Measurements from ENCODE around the gene PCMT1. TPM values are rescaled to one million over a fixed set of nuclear protein-coding genes. Genes with fewer than 3 reads are reported as not detected.

Gene PCMT1
- total and polyA plus RNA-seq, 10 of the 15 experiments (the other 5 are each of a cell fraction or from before 2014, with no cell fraction given): 48.5 to 126 (median 81.2) TPM

DNA sequence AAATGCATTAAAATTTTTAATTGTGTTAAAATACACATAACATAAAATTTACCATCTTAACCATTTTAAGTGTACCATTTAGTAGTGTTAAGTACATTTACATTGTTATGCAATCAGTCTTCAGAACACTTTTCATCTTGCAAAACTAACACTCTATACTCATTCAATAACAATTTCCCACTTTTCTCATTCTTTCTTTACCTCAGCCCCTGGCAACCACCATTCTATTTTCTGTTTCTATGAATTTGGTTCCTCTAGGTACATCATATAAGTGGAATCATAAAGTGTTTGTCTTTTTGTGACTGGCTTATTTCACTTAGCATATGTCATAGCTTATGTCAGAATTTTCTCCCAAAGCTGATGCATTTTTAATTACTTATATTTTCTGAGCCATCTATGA, 32.2 kb downstream of the PCMT1 start:
- ChIA-PET RAD21 (ENCODE audit: unreplicated experiment) (no interaction called here), CTCF (no interaction called here), SMC1A (ENCODE audit: uncharacterized antibody, unreplicated experiment) (no interaction called here), POLR2A (no interaction called here)
- no peak overlapping the region for H3K4me3 ChIP-seq
- intact Hi-C loops (cut with micrococcal nuclease; ENCODE audit: unreplicated experiment): no loop called here
- no peak overlapping the region for H2AFZ ChIP-seq (ENCODE audit: control insufficient read depth, low read depth, low read length)
- H3K4me2 ChIP-seq (ENCODE audit: control insufficient read depth, insufficient read depth): no peak overlapping the region
- no peak for FAIRE-seq
- no peaks in the 10 kb centered on the region for H3K79me2 ChIP-seq (ENCODE audit: control insufficient read depth, insufficient read depth, low read length)
- no peaks in the 10 kb centered on the region for H3K27me3 ChIP-seq (replicated peaks in 1 of 2; ENCODE audit: control insufficient read depth in 2 of 2, insufficient read depth in 2 of 2, low read length in 1 of 2)
- TF ChIP-seq, protein P1, sequence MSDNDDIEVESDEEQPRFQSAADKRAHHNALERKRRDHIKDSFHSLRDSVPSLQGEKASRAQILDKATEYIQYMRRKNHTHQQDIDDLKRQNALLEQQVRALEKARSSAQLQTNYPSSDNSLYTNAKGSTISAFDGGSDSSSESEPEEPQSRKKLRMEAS (IDR thresholded peaks at IDR 0.05; ENCODE audit: low read depth, low read length): no peak
- H3K27ac ChIP-seq (ENCODE audit: control insufficient read depth, insufficient read depth): no peak overlapping the region
- DNase-seq (ENCODE audit: low read depth, low spot score): no peak
- H4K20me1 ChIP-seq (ENCODE audit: control insufficient read depth, insufficient read depth): no peaks in the 10 kb centered on the region
- no TSS peak for BruUV-seq (replicated peaks)
- no peak for ATAC-seq
- H3K9ac ChIP-seq (ENCODE audit: control insufficient read depth, insufficient read depth, low read length): no peak overlapping the region
- in situ Hi-C loops (cut with MboI): no loop called here
- H3K4me1 ChIP-seq (ENCODE audit: control insufficient read depth, insufficient read depth, low read length): no peaks in the 10 kb centered on the region
- H3K9me3 ChIP-seq (replicated peaks; ENCODE audit: control insufficient read depth, insufficient read depth, low read length): no peaks in the 10 kb centered on the region
- peaks cover 0 to 5% of the 10 kb centered on the region in 2 experiments; a peak in 2 of 4 replicates for H3K36me3 ChIP-seq (ENCODE audit: control insufficient read depth in 2 of 2, insufficient read depth in 2 of 2, low read length in 1 of 2)

DNA sequence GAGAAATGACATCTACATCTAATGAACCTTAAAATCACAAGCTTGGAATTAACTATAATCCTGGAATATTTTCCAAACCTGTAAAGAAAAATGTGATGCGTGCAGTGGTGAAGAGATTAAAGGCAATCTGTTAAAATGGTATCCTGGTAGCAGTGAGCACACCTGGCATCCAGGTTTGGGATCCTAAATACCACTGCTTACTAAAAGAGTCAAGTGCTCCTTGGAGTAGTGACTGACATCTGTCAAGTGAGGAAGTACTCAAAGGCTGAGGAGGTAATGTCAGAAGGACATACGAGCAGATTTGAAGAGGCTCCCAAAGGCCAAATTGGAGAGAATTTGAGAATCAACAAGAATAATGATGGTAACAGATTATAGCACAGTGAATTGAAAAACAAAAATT, 32.8 kb downstream of the PCMT1 start:
- ChIA-PET CTCF (no interaction called here), RAD21 (ENCODE audit: unreplicated experiment) (no interaction called here), SMC1A (ENCODE audit: uncharacterized antibody, unreplicated experiment) (no interaction called here), POLR2A (no interaction called here)
- no peak for ATAC-seq
- Histone ChIP-seq H3K9ac (ENCODE audit: control insufficient read depth, insufficient read depth, low read length) (no peak overlapping the region), H3K9me3 (replicated peaks; ENCODE audit: control insufficient read depth, insufficient read depth, low read length) (no peaks in the 10 kb centered on the region), H3K4me2 (ENCODE audit: control insufficient read depth, insufficient read depth) (no peak overlapping the region), H3K4me1 (ENCODE audit: control insufficient read depth, insufficient read depth, low read length) (no peaks in the 10 kb centered on the region), H3K4me3 (no peak overlapping the region), H3K36me3 (ENCODE audit: control insufficient read depth in 2 of 2, insufficient read depth in 2 of 2, low read length in 1 of 2) (peaks cover 0 to 5% of the 10 kb centered on the region in 2 experiments; a peak in 2 of 4 replicates), H3K27ac (ENCODE audit: control insufficient read depth, insufficient read depth) (no peak overlapping the region), H3K27me3 (replicated peaks in 1 of 2; ENCODE audit: control insufficient read depth in 2 of 2, insufficient read depth in 2 of 2, low read length in 1 of 2) (no peaks in the 10 kb centered on the region), H4K20me1 (ENCODE audit: control insufficient read depth, insufficient read depth) (no peaks in the 10 kb centered on the region), H3K79me2 (ENCODE audit: control insufficient read depth, insufficient read depth, low read length) (no peaks in the 10 kb centered on the region), H2AFZ (ENCODE audit: control insufficient read depth, low read depth, low read length) (no peak overlapping the region)
- no peak for DNase-seq (ENCODE audit: low read depth, low spot score)
- FAIRE-seq: no peak
- intact Hi-C loops (cut with micrococcal nuclease; ENCODE audit: unreplicated experiment) (no loop called here), in situ Hi-C loops (cut with MboI) (no loop called here)
- 96% methylated on average over 2 of the region's 2 CpGs for WGBS (ENCODE audit: insufficient coverage, insufficient replicate concordance, low lambda C conversion rate, missing lambda C conversion rate)
- TF ChIP-seq CREM (IDR thresholded peaks at IDR 0.05; ENCODE audit: low read depth) (no peak), SIX5 (IDR thresholded peaks at IDR 0.05; ENCODE audit: low read depth, low read length, severe bottlenecking) (no peak), RB1 (IDR thresholded peaks at IDR 0.05; ENCODE audit: borderline replicate concordance) (no peak), KDM1A (IDR thresholded peaks at IDR 0.05; ENCODE audit: borderline replicate concordance) (no peak), ATF7 (IDR thresholded peaks at IDR 0.05; ENCODE audit: low read depth) (no peak), MYB (IDR thresholded peaks at IDR 0.05; ENCODE audit: borderline replicate concordance, low read depth, low read length) (no peak)
- TF ChIP-seq, protein P2, sequence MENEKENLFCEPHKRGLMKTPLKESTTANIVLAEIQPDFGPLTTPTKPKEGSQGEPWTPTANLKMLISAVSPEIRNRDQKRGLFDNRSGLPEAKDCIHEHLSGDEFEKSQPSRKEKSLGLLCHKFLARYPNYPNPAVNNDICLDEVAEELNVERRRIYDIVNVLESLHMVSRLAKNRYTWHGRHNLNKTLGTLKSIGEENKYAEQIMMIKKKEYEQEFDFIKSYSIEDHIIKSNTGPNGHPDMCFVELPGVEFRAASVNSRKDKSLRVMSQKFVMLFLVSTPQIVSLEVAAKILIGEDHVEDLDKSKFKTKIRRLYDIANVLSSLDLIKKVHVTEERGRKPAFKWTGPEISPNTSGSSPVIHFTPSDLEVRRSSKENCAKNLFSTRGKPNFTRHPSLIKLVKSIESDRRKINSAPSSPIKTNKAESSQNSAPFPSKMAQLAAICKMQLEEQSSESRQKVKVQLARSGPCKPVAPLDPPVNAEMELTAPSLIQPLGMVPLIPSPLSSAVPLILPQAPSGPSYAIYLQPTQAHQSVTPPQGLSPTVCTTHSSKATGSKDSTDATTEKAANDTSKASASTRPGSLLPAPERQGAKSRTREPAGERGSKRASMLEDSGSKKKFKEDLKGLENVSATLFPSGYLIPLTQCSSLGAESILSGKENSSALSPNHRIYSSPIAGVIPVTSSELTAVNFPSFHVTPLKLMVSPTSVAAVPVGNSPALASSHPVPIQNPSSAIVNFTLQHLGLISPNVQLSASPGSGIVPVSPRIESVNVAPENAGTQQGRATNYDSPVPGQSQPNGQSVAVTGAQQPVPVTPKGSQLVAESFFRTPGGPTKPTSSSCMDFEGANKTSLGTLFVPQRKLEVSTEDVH (IDR thresholded peaks at IDR 0.05; ENCODE audit: low read depth, partially characterized antibody): no peak
- TF ChIP-seq, protein P3, sequence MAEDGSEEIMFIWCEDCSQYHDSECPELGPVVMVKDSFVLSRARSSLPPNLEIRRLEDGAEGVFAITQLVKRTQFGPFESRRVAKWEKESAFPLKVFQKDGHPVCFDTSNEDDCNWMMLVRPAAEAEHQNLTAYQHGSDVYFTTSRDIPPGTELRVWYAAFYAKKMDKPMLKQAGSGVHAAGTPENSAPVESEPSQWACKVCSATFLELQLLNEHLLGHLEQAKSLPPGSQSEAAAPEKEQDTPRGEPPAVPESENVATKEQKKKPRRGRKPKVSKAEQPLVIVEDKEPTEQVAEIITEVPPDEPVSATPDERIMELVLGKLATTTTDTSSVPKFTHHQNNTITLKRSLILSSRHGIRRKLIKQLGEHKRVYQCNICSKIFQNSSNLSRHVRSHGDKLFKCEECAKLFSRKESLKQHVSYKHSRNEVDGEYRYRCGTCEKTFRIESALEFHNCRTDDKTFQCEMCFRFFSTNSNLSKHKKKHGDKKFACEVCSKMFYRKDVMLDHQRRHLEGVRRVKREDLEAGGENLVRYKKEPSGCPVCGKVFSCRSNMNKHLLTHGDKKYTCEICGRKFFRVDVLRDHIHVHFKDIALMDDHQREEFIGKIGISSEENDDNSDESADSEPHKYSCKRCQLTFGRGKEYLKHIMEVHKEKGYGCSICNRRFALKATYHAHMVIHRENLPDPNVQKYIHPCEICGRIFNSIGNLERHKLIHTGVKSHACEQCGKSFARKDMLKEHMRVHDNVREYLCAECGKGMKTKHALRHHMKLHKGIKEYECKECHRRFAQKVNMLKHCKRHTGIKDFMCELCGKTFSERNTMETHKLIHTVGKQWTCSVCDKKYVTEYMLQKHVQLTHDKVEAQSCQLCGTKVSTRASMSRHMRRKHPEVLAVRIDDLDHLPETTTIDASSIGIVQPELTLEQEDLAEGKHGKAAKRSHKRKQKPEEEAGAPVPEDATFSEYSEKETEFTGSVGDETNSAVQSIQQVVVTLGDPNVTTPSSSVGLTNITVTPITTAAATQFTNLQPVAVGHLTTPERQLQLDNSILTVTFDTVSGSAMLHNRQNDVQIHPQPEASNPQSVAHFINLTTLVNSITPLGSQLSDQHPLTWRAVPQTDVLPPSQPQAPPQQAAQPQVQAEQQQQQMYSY (CRISPR knock-in tag; IDR thresholded peaks at IDR 0.05): no peak
- TF ChIP-seq, protein P4, sequence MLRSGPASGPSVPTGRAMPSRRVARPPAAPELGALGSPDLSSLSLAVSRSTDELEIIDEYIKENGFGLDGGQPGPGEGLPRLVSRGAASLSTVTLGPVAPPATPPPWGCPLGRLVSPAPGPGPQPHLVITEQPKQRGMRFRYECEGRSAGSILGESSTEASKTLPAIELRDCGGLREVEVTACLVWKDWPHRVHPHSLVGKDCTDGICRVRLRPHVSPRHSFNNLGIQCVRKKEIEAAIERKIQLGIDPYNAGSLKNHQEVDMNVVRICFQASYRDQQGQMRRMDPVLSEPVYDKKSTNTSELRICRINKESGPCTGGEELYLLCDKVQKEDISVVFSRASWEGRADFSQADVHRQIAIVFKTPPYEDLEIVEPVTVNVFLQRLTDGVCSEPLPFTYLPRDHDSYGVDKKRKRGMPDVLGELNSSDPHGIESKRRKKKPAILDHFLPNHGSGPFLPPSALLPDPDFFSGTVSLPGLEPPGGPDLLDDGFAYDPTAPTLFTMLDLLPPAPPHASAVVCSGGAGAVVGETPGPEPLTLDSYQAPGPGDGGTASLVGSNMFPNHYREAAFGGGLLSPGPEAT (IDR thresholded peaks at IDR 0.05; ENCODE audit: low read depth): no peak
- BruUV-seq (replicated peaks): TSS peak; percentile 40
